ENCODE measurements around the gene PAX5.

The PAX5 gene

GRCh38 chr9:36934478-36935065 is 99.5 kb downstream of the PAX5 start:
- TF ChIP-seq CTCF (conservative IDR thresholded peaks at IDR 0.05), result no peak
- TF ChIP-seq ZFX (IDR thresholded peaks at IDR 0.05), result no peak
- no peak overlapping the region for H3K27ac ChIP-seq

GRCh38 chr9:36933676-36934215 is 100.3 kb downstream of the PAX5 start:
- TF ChIP-seq CTCF (conservative IDR thresholded peaks at IDR 0.05) (no peak), ZFX (IDR thresholded peaks at IDR 0.05) (no peak)
- H3K27ac ChIP-seq, result no peak overlapping the region

GRCh38 chr9:36932198-36932597 is 101.9 kb downstream of the PAX5 start:
- no peak for TF ChIP-seq CTCF (conservative IDR thresholded peaks at IDR 0.05)
- no peak overlapping the region for H3K27ac ChIP-seq

GRCh38 chr9:36930941-36931340 is 103.1 kb downstream of the PAX5 start:
- TF ChIP-seq CTCF (conservative IDR thresholded peaks at IDR 0.05) (no peak), ZFX (IDR thresholded peaks at IDR 0.05) (no peak)
- no peak overlapping the region for H3K27ac ChIP-seq

GRCh38 chr9:36929350-36929675 is 104.8 kb downstream of the PAX5 start:
- TF ChIP-seq ZFX (IDR thresholded peaks at IDR 0.05) (no peak), CTCF (conservative IDR thresholded peaks at IDR 0.05) (no peak)
- no peak overlapping the region for H3K27ac ChIP-seq

- no peak overlapping the region for H3K27ac ChIP-seq
- TF ChIP-seq ZFX (IDR thresholded peaks at IDR 0.05), result no peak
- TF ChIP-seq CTCF (conservative IDR thresholded peaks at IDR 0.05), result no peak
Observed at GRCh38 chr9:36928670-36929349, 105.3 kb downstream of the PAX5 start.

GRCh38 chr9:36928210-36928609 is 105.9 kb downstream of the PAX5 start:
- H3K27ac ChIP-seq, result no peak overlapping the region
- TF ChIP-seq ZFX (IDR thresholded peaks at IDR 0.05), result no peak
- TF ChIP-seq CTCF (conservative IDR thresholded peaks at IDR 0.05), result no peak
